PC-3 (cell line): ENCODE data around the gene SDHC. TPM values are rescaled to one million over a fixed set of nuclear protein-coding genes. Genes with fewer than 3 reads are reported as not detected.

ENCODE experiments used
- ATAC-seq: fragments of 200-7000 bp; cut with Tn5 transposase; 2 replicates; pipeline ENCODE4 v1.9.1; 2020; ENCODE audit warnings: mild to moderate bottlenecking, moderate library complexity
- BruUV-seq: library from RNA; stranded (reverse); fragments of 400-500 nt; replicated peaks from 2 replicates; lab custom pipeline; 2021; lab: Mats Ljungman, UMichigan
- CTCF ChIA-PET: fragments of 300-600 bp; sonication (Branson Sonifier 250); formaldehyde crosslinking; loops from one replicate; lab custom pipeline; 2022; ENCODE audit warnings: antibody characterized with exemption; lab: Charles Lee
- POLR2A ChIA-PET: fragments of 300-600 bp; sonication (Branson Sonifier 250); formaldehyde crosslinking; loops from one replicate; lab custom pipeline; 2022; ENCODE audit warnings: antibody characterized with exemption; ENCODE audit not compliant: unreplicated experiment; lab: Charles Lee
- DNase-seq: peaks from one replicate; pipeline ENCODE4 v3.0.0-alpha.2; 2015
- H2AFZ ChIP-seq: fragments of 300-600 bp; sonication (generic); 2 replicates; pipeline ENCODE4 v1.6.0; 2016; ENCODE audit warnings: antibody characterized with exemption, low read length
- H3F3A ChIP-seq: fragments of 300-600 bp; sonication (generic); one replicate; pipeline ENCODE4 v1.6.0; 2017; ENCODE audit warnings: antibody characterized with exemption, low read length, control low read depth, mild to moderate bottlenecking; ENCODE audit not compliant: unreplicated experiment
- H3K27ac ChIP-seq: fragments of 300-600 bp; sonication (generic); 2 replicates; pipeline ENCODE4 v1.5.1; 2016; ENCODE audit warnings: mild to moderate bottlenecking, low read length
- H3K27me3 ChIP-seq: fragments of 300-600 bp; sonication (generic); 2 replicates; pipeline ENCODE4 v1.6.1; 2016; ENCODE audit warnings: low read length, mixed read lengths
- H3K36me3 ChIP-seq: fragments of 300-600 bp; sonication (generic); 2 replicates; pipeline ENCODE4 v1.6.1; 2016; ENCODE audit warnings: low read depth, mixed run types, low read length, mixed read lengths
- H3K4me1 ChIP-seq: fragments of 300-600 bp; sonication (generic); 2 replicates; pipeline ENCODE4 v1.5.1; 2016; ENCODE audit warnings: low read length; ENCODE audit not compliant: insufficient read depth
- H3K4me2 ChIP-seq: fragments of 300-600 bp; sonication (generic); 2 replicates; pipeline ENCODE4 v1.6.0; 2016; ENCODE audit warnings: low read length
- H3K4me3 ChIP-seq: fragments of 300-600 bp; sonication (generic); 2 replicates; pipeline ENCODE4 v1.5.1; 2016; ENCODE audit warnings: mild to moderate bottlenecking, low read length, mixed read lengths
- H3K79me2 ChIP-seq: fragments of 300-600 bp; sonication (generic); 2 replicates; pipeline ENCODE4 v1.6.1; 2017; ENCODE audit warnings: low read length, mixed read lengths
- H3K9ac ChIP-seq: fragments of 300-600 bp; sonication (generic); 2 replicates; pipeline ENCODE4 v1.6.0; 2016; ENCODE audit warnings: mild to moderate bottlenecking, low read length
- H3K9me2 ChIP-seq: fragments of 300-600 bp; sonication (generic); replicated peaks from 2 replicates; pipeline ENCODE4 v1.6.1; 2016; ENCODE audit warnings: mixed run types, low read length, mixed read lengths
- H3K9me3 ChIP-seq: fragments of 300-600 bp; sonication (generic); 2 replicates; pipeline ENCODE4 v1.6.1; 2016; ENCODE audit warnings: low read length, mixed read lengths
- H4K20me1 ChIP-seq: fragments of 300-600 bp; sonication (generic); 2 replicates; pipeline ENCODE4 v1.6.1; 2016; ENCODE audit warnings: low read length, mixed read lengths
- EZH2 ChIP-seq: fragments of 300-600 bp; sonication (generic); IDR thresholded peaks from one replicate; pipeline ENCODE4 v1.6.1; 2017; ENCODE audit warnings: antibody characterized with exemption, mild to moderate bottlenecking, low read length; ENCODE audit not compliant: unreplicated experiment
- EZH2phosphoT487 ChIP-seq: fragments of 300-600 bp; sonication (generic); IDR thresholded peaks from 2 replicates; pipeline ENCODE4 v1.6.1; 2018; ENCODE audit warnings: mild to moderate bottlenecking, antibody characterized with exemption, low read length, borderline replicate concordance
- intact Hi-C: fragments of 100-400 bp; cut with micrococcal nuclease; formaldehyde crosslinking; loops from 2 replicates; pipeline ENCODE4 v1.9.0; 2023
- total RNA-seq: library from RNA; depleted of rRNA; stranded (reverse); fragments of >200 nt; gene quantifications from 2 replicates; pipeline ENCODE4 v1.2.3, GENCODE V29; 2014
- TF ChIP-seq, protein P1 (sequence below): fragments of 300-600 bp; sonication (generic); conservative IDR thresholded peaks from 2 replicates; pipeline ENCODE4 v1.5.1; 2017; ENCODE audit warnings: antibody characterized with exemption, low read depth, mild to moderate bottlenecking, low read length

The SDHC gene
- total RNA-seq, 1 experiment from 2014 or later: 26.1 TPM

DNA sequence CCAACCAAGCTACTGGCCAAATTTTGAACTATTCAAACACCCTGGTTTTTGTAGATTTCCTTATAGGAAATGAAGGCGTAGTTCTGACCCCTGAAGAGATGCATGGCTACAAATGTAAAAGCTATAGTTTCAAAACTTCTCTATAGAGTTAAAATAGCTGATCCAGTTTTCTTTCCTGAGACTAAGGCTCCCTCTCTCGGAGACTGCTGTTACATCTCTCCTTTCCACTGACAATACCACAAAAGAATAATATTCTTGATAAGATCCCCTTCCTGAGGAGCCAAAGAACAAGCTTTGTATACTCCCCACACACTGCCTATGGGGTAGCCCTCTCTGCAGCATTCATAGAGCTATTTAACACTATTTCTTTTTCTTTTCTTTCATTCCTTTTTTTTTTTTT, 60.2 kb downstream of the SDHC start:
- Histone ChIP-seq H3K4me2 (no peak overlapping the region), H3K4me3 (no peak overlapping the region), H3K27ac (no peak overlapping the region), H2AFZ (no peak overlapping the region), H3K9me3 (no peaks in the 10 kb centered on the region), H3K4me1 (no peaks in the 10 kb centered on the region), H3K27me3 (no peaks in the 10 kb centered on the region), H3K9me2 (no peaks in the 10 kb centered on the region), H3K79me2 (no peaks in the 10 kb centered on the region), H4K20me1 (no peaks in the 10 kb centered on the region), H3F3A (no peaks in the 10 kb centered on the region), H3K9ac (no peak overlapping the region), H3K36me3 (no peaks in the 10 kb centered on the region)
- BruUV-seq: no TSS peak
- intact Hi-C loops: loop anchor here (1.0 to 5.0 kb wide), 3 partner anchors 147 to 182 kb away; no protein-coding TSS in a partner anchor
- CTCF ChIA-PET: interaction anchor here (0.6 to 1.5 kb wide), 10 partner anchors 44 to 208 kb away, joined by 3 to 39 read pairs (median 4); partner anchors contain the start of genes PPOX, SDHC and TOMM40L
- POLR2A ChIA-PET: interaction anchor here (0.9 kb wide), 1 partner anchor 148 kb away, joined by 7 read pairs; the partner anchor contains the start of gene TOMM40L
- no peak for TF ChIP-seq EZH2
- TF ChIP-seq, protein P1, sequence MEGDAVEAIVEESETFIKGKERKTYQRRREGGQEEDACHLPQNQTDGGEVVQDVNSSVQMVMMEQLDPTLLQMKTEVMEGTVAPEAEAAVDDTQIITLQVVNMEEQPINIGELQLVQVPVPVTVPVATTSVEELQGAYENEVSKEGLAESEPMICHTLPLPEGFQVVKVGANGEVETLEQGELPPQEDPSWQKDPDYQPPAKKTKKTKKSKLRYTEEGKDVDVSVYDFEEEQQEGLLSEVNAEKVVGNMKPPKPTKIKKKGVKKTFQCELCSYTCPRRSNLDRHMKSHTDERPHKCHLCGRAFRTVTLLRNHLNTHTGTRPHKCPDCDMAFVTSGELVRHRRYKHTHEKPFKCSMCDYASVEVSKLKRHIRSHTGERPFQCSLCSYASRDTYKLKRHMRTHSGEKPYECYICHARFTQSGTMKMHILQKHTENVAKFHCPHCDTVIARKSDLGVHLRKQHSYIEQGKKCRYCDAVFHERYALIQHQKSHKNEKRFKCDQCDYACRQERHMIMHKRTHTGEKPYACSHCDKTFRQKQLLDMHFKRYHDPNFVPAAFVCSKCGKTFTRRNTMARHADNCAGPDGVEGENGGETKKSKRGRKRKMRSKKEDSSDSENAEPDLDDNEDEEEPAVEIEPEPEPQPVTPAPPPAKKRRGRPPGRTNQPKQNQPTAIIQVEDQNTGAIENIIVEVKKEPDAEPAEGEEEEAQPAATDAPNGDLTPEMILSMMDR: peak; percentile 66
- ATAC-seq (peak; percentile 76), DNase-seq (peak; percentile 53)

DNA sequence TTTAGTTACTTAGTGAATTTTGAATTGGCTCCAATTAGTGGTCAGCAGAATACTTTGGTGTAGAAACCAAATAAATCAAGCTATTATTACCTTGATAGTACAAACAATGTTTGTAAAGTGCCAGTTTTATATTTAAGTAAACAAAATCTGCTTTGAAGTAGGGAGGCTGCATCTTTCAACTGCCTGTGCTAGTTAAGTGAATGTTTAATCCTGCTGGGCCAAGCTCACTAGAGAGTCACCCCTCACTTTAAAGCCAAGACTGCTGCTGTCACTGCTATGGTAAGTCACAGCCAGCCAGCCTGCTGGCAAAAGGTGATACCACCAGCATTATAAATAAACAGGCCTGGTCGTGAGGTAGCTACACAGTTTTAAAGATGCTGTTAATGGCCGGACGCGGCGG, 63.8 kb downstream of the SDHC start:
- BruUV-seq: no TSS peak
- ChIA-PET CTCF (no interaction called here), POLR2A (no interaction called here)
- Histone ChIP-seq H3K9ac (no peak overlapping the region), H3K4me1 (peaks cover 9% of the 10 kb centered on the region), H3K4me3 (no peak overlapping the region), H3K4me2 (no peak overlapping the region), H3K79me2 (no peaks in the 10 kb centered on the region), H3K27ac (no peak overlapping the region), H2AFZ (no peak overlapping the region), H4K20me1 (no peaks in the 10 kb centered on the region), H3K27me3 (no peaks in the 10 kb centered on the region), H3F3A (no peaks in the 10 kb centered on the region), H3K9me2 (no peaks in the 10 kb centered on the region), H3K9me3 (no peaks in the 10 kb centered on the region), H3K36me3 (no peaks in the 10 kb centered on the region)
- no peak for DNase-seq
- intact Hi-C loops: no loop called here
- TF ChIP-seq EZH2 (no peak), EZH2phosphoT487 (no peak)
- TF ChIP-seq, protein P1: no peak
- no peak for ATAC-seq

DNA sequence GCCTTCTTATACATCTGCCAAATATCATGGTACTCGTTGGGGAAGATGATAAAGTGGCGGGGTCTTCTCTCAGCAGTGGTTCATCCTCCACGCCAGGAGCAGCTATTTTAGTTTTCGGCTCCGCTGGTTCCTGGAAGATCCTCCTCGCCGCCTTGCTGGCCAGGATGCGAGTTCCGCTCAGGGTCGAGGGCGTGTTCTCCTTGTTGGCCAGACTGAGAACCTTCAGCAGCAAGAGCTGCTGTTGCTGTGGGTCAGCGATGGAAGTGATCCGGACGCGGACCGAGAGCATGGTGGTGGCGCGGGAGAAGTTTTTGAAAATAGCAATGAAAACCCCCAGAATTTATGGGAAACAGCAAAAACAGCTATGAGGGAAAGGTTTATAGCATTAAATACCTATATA, 64.9 kb downstream of the SDHC start:
- no peak overlapping the region for H3K27ac ChIP-seq
- no peak overlapping the region for H3K9ac ChIP-seq
- no peaks in the 10 kb centered on the region for H3K9me3 ChIP-seq
- intact Hi-C loops: no loop called here
- no peaks in the 10 kb centered on the region for H3F3A ChIP-seq
- CTCF ChIA-PET: no interaction called here
- H3K9me2 ChIP-seq: no peaks in the 10 kb centered on the region
- no peaks in the 10 kb centered on the region for H3K79me2 ChIP-seq
- no peaks in the 10 kb centered on the region for H4K20me1 ChIP-seq
- BruUV-seq: no TSS peak
- no peak for ATAC-seq
- H3K4me2 ChIP-seq: no peak overlapping the region
- POLR2A ChIA-PET: interaction anchor here (0.7 kb wide), 1 partner anchor 154 kb away, joined by 5 read pairs; no protein-coding TSS in a partner anchor
- no peak overlapping the region for H2AFZ ChIP-seq
- no peak for TF ChIP-seq EZH2
- TF ChIP-seq, protein P1: no peak
- TF ChIP-seq EZH2phosphoT487: no peak
- DNase-seq: no peak
- H3K27me3 ChIP-seq: no peaks in the 10 kb centered on the region
- no peaks in the 10 kb centered on the region for H3K36me3 ChIP-seq
- H3K4me3 ChIP-seq: no peak overlapping the region
- peaks cover 18% of the 10 kb centered on the region for H3K4me1 ChIP-seq
